GM12878 (cell line): ENCODE measurements around the gene GORASP2.
"Not testable (repeated sequence)": the region's sequence is repeated elsewhere in the genome, so short reads cannot be mapped to it uniquely, and the experiment has no call there.

Source experiments
- ATF2 ChIP-seq: IDR thresholded peaks from 2 replicates; pipeline ENCODE4 v1.6.1; 2012; ENCODE audit warnings: low read length, inconsistent platforms
- CREM ChIP-seq: IDR thresholded peaks from 2 replicates; pipeline ENCODE4 v1.6.1; 2014; ENCODE audit warnings: antibody characterized with exemption, low read depth
- CTCF ChIP-seq, 3 experiments: IDR thresholded peaks in 2 of 3; conservative IDR thresholded peaks in 1 of 3; 2 replicates each; pipeline ENCODE4 v1.5.1; 2011; ENCODE audit warnings: low read depth in 3 of 3, low read length in 3 of 3, mild to moderate bottlenecking in 3 of 3, control low read depth in 2 of 3, moderate library complexity in 2 of 3, inconsistent platforms in 1 of 3, mixed read lengths in 1 of 3; ENCODE audit not compliant: control insufficient read depth in 2 of 3, insufficient read depth in 1 of 3; ENCODE audit errors: extremely low read depth in 1 of 3
- EP300 ChIP-seq, 2 experiments: fragments of 150-350 bp in 1 of 2; IDR thresholded peaks; 2 replicates each; pipeline ENCODE4 v1.6.1; 2011 to 2012; ENCODE audit warnings: low read depth in 2 of 2, low read length in 2 of 2, borderline replicate concordance in 1 of 2, improper control_type of control experiment in 1 of 2, inconsistent platforms in 1 of 2; ENCODE audit not compliant: control insufficient read depth in 1 of 2
- IRF4 ChIP-seq: IDR thresholded peaks from 2 replicates; pipeline ENCODE4 v1.6.1; 2011; ENCODE audit warnings: low read depth, low read length
- NR2C2 ChIP-seq: IDR thresholded peaks from 2 replicates; pipeline ENCODE4 v1.6.1; 2011; ENCODE audit warnings: borderline replicate concordance, low read depth; ENCODE audit not compliant: control insufficient read depth, insufficient read length
- POLR2A ChIP-seq: IDR thresholded peaks from 2 replicates; pipeline ENCODE4 v1.6.1; 2011; ENCODE audit warnings: low read depth, mild to moderate bottlenecking, low read length
- POLR2AphosphoS5 ChIP-seq: IDR thresholded peaks from 2 replicates; pipeline ENCODE4 v1.6.1; 2011; ENCODE audit warnings: mild to moderate bottlenecking, low read length, inconsistent platforms
- RCOR1 ChIP-seq: conservative IDR thresholded peaks from 2 replicates; pipeline ENCODE4 v1.6.1; 2012; ENCODE audit warnings: low read depth, low read length, improper control_type of control experiment
- RFX5 ChIP-seq: IDR thresholded peaks from 2 replicates; pipeline ENCODE4 v1.6.1; 2011; ENCODE audit warnings: low read depth, low read length, improper control_type of control experiment
- ZBTB40 ChIP-seq: fragments of 450-650 bp; IDR thresholded peaks from 2 replicates; pipeline ENCODE4 v1.6.1; 2016; ENCODE audit warnings: mild to moderate bottlenecking, moderate library complexity, borderline replicate concordance
- ZNF274 ChIP-seq: IDR thresholded peaks from one replicate; pipeline ENCODE4 v1.8.0; 2011; ENCODE audit not compliant: insufficient read length, insufficient read depth

DNA sequence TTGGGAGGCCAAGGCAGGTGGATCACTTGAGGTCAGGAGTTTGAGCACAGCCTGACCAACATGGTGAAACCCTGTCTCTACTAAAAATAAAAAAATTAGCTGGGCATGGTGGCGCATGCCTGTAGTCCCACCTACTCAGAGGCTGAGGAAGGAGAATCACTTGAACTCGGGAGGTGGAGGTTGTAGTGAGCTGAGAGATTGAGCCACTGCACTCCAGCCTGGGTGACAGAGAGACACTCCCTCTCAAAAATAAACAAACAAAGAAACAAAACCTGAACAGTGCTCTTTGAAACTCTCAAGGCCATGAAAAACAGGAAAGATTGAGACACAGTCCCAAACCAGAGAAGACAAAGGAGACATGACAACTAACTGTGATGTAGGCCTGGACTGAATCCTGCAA is 7.2 kb upstream of the GORASP2 start:
- TF ChIP-seq POLR2A; EP300 (IDR thresholded peaks at IDR 0.05; ENCODE audit: borderline replicate concordance in 1 of 2, control insufficient read depth in 1 of 2, low read depth in 2 of 2, low read length in 2 of 2); ZNF274; CREM; RCOR1; NR2C2; ZBTB40; IRF4; POLR2AphosphoS5; RFX5; CTCF (IDR thresholded peaks at IDR 0.05 in 2 of 3, conservative IDR thresholded peaks at IDR 0.05 in 1 of 3; ENCODE audit: control insufficient read depth in 2 of 3, extremely low read depth in 1 of 3, insufficient read depth in 1 of 3, low read depth in 3 of 3, low read length in 3 of 3); ATF2: not testable (repeated sequence)
